SK-N-SH treated with all-trans-retinoic acid at 6 μM for 48 hours (cell line): ENCODE results near the gene CDHR3.

ENCODE experiments used
- CREB5 ChIP-seq: fragments of 250-450 bp; sonication (Bioruptor Pico); IDR thresholded peaks from 2 replicates; pipeline ENCODE4 v1.5.1; 2020; ENCODE audit warnings: low read depth, mild to moderate bottlenecking, moderate library complexity
- CSRNP3 ChIP-seq: fragments of 250-450 bp; sonication (Bioruptor Pico); IDR thresholded peaks from 2 replicates; pipeline ENCODE4 v1.5.1; 2021; ENCODE audit warnings: mild to moderate bottlenecking, moderate library complexity
- ESRRG ChIP-seq: fragments of 250-450 bp; sonication (Bioruptor Pico); IDR thresholded peaks from 2 replicates; pipeline ENCODE4 v1.6.1; 2021; ENCODE audit warnings: mild to moderate bottlenecking
- OSR1 ChIP-seq: fragments of 250-450 bp; sonication (Bioruptor Pico); IDR thresholded peaks from 2 replicates; pipeline ENCODE4 v1.8.0; 2022; ENCODE audit warnings: moderate library complexity, mild to moderate bottlenecking, inconsistent platforms
- PATZ1 ChIP-seq: fragments of 250-450 bp; sonication (Bioruptor Pico); IDR thresholded peaks from 2 replicates; pipeline ENCODE4 v1.8.0; 2020; ENCODE audit warnings: mild to moderate bottlenecking, moderate library complexity, borderline replicate concordance
- TOX ChIP-seq: fragments of 250-450 bp; sonication (Bioruptor Pico); IDR thresholded peaks from 2 replicates; pipeline ENCODE4 v1.8.0; 2021; ENCODE audit warnings: mild to moderate bottlenecking, moderate library complexity, borderline replicate concordance
- ZFP3 ChIP-seq: fragments of 250-450 bp; sonication (Bioruptor Pico); IDR thresholded peaks from 2 replicates; pipeline ENCODE4 v1.5.0; 2020; ENCODE audit warnings: mild to moderate bottlenecking, moderate library complexity
- ZFP30 ChIP-seq: fragments of 450-650 bp; formaldehyde crosslinking; IDR thresholded peaks from 2 replicates; pipeline ENCODE4 v1.5.0; 2022; ENCODE audit warnings: mild to moderate bottlenecking, moderate library complexity

GRCh38 chr7:105975770-105976417 lies 12.8 kb downstream of the CDHR3 start:
- TF ChIP-seq OSR1 (CRISPR knock-in tag) (no peak), PATZ1 (CRISPR knock-in tag) (no peak), TOX (CRISPR knock-in tag) (no peak), ZFP3 (CRISPR knock-in tag) (no peak), ZFP30 (CRISPR knock-in tag) (no peak), CSRNP3 (CRISPR knock-in tag) (no peak), ESRRG (CRISPR knock-in tag) (no peak), CREB5 (CRISPR knock-in tag) (no peak)
